Right lung (tissue), 10 donors: ENCODE measurements around the gene CRABP2. TPM values are rescaled to one million over a fixed set of nuclear protein-coding genes. Genes with fewer than 3 reads are reported as not detected.

ENCODE experiments used
- DNase-seq, 2 donors: peaks; one replicate each; pipeline ENCODE4 v3.0.0-alpha.2; 2013
- long read RNA-seq, 8 donors: transcript quantifications; one replicate each; lab custom pipeline, GENCODE V29; 2026
- polyA plus RNA-seq, 5 donors: library from polyadenylated mRNA; unstranded; fragments of 120-200 nt; gene quantifications; one replicate each; pipeline versions ENCODE4 v1.2.1 to v1.2.3, GENCODE V29; 2013; ENCODE audit warnings: inconsistent platforms in 1 of 5, low replicate concordance in 1 of 5; ENCODE audit not compliant: insufficient read length in 5 of 5, insufficient read depth in 1 of 5

CRABP2 gene
- polyA plus RNA-seq: 100 to 1,000 TPM in 4 of 5 donors, 10 to 100 TPM in 1; 74.4 to 168 (median 119) TPM
- long read RNA-seq, donor 1, transcript CRABP2-203 (4 exons, 992 nt): major isoform, 71 of 105 reads
- long read RNA-seq, donor 1, transcript CRABP2-204 (5 exons, 1,033 nt): minor isoform, 9 of 105 reads
- long read RNA-seq, donor 1, partial matches to known transcripts: 25 of 105 reads
- long read RNA-seq, donor 1, other reads (novel, unspliced or antisense): 0 of 105 reads
- long read RNA-seq, donor 2, transcript CRABP2-203 (4 exons, 992 nt): major isoform, 56 of 94 reads
- long read RNA-seq, donor 2, partial matches to known transcripts: 36 of 94 reads
- long read RNA-seq, donor 2, other reads (novel, unspliced or antisense): 0 of 94 reads
- long read RNA-seq, donor 3, transcript CRABP2-203 (4 exons, 992 nt): major isoform, 69 of 106 reads
- long read RNA-seq, donor 3, transcript CRABP2-204 (5 exons, 1,033 nt): minor isoform, 9 of 106 reads
- long read RNA-seq, donor 3, partial matches to known transcripts: 26 of 106 reads
- long read RNA-seq, donor 3, other reads (novel, unspliced or antisense): 0 of 106 reads
- long read RNA-seq, donor 4, transcript CRABP2-204 (5 exons, 1,033 nt): minor isoform, 6 of 69 reads
- long read RNA-seq, donor 4, transcript CRABP2-203 (4 exons, 992 nt): major isoform, 44 of 69 reads
- long read RNA-seq, donor 4, partial matches to known transcripts: 18 of 69 reads
- long read RNA-seq, donor 4, other reads (novel, unspliced or antisense): 0 of 69 reads
- long read RNA-seq, donor 5, transcript CRABP2-203 (4 exons, 992 nt): major isoform, 56 of 90 reads
- long read RNA-seq, donor 5, partial matches to known transcripts: 31 of 90 reads
- long read RNA-seq, donor 5, other reads (novel, unspliced or antisense): 0 of 90 reads
- long read RNA-seq, donor 6, transcript CRABP2-203 (4 exons, 992 nt): major isoform, 94 of 155 reads
- long read RNA-seq, donor 6, transcript CRABP2-204 (5 exons, 1,033 nt): minor isoform, 9 of 155 reads
- long read RNA-seq, donor 6, partial matches to known transcripts: 52 of 155 reads
- long read RNA-seq, donor 6, other reads (novel, unspliced or antisense): 0 of 155 reads
- long read RNA-seq, donor 7, transcript CRABP2-203 (4 exons, 992 nt): major isoform, 18 of 105 reads
- long read RNA-seq, donor 7, partial matches to known transcripts: 80 of 105 reads
- long read RNA-seq, donor 7, other reads (novel, unspliced or antisense): 5 of 105 reads
- long read RNA-seq, donor 8, transcript CRABP2-203 (4 exons, 992 nt): major isoform, 16 of 16 reads
- long read RNA-seq, donor 8, partial matches to known transcripts: 0 of 16 reads
- long read RNA-seq, donor 8, other reads (novel, unspliced or antisense): 0 of 16 reads

GRCh38 chr1:156705321-156705917 lies at the start of gene CRABP2:
TSS of gene CRABP2 (minus strand) at chr1:156705583. CDS start at chr1:156705446, 137 bp downstream.
- peak in 1 of 2 donors; percentile 51 for DNase-seq

- DNase-seq: no peak
Observed at GRCh38 chr1:156754219-156754618, 48.8 kb upstream of the CRABP2 start.

DNA sequence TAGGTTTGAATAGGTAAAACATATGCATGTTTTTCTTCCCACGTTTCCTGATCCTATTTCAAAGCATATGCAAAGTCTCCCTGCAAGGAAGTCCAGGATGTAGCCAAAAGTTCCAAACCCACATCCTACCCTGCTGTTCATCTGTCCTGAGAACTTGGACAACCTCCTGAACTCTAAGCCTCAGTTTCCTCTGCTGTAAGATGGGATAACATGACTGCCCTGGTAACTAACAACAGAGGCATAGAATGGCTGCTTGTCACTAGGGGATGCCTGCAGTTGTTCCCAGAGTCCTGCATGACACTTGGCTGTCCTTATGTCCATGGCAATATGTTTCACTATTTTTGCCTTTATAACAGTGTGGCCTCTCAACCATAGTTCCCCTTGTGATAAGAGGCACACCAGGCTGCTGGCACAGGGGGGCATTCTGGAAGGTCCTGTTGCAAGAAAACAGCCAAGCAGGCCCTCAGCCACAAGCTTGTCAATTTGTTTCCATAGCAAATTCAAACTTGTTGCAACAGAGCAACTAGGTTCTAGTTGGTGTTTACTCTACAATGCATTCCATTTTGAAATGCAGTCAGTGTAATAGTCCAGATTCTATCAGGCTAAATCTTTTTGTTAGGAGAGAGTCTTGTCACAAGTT lies 47.6 kb upstream of the CRABP2 start:
- peak; percentile 49 to 63 for DNase-seq

- peak; percentile 96 to 98 for DNase-seq
Observed at GRCh38 chr1:156751757-156752481, 46.5 kb upstream of the CRABP2 start.

DNA sequence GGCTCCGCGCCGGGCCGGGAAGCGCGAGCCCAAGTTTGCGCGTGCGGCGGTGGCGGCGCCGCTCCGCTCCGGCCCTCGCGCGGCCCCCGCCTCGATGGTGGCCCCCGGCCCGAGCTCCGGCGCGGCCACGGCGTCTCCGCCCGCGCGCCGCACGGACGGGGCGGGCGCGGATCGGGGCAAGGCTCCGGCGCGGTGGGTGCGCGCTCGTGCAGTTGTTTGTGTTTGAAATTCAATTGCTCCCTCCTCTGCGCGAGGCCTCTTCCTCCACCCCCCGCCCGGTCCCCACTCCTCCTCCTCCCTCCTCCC lies 46.0 kb upstream of the CRABP2 start, which contains the start of gene HDGF:
Gene HDGF, minus strand, starts transcription at position 225 of the 306 bp plus-strand sequence. CDS start 246 bp downstream, outside the sequence.
- DNase-seq: no peak

DNA sequence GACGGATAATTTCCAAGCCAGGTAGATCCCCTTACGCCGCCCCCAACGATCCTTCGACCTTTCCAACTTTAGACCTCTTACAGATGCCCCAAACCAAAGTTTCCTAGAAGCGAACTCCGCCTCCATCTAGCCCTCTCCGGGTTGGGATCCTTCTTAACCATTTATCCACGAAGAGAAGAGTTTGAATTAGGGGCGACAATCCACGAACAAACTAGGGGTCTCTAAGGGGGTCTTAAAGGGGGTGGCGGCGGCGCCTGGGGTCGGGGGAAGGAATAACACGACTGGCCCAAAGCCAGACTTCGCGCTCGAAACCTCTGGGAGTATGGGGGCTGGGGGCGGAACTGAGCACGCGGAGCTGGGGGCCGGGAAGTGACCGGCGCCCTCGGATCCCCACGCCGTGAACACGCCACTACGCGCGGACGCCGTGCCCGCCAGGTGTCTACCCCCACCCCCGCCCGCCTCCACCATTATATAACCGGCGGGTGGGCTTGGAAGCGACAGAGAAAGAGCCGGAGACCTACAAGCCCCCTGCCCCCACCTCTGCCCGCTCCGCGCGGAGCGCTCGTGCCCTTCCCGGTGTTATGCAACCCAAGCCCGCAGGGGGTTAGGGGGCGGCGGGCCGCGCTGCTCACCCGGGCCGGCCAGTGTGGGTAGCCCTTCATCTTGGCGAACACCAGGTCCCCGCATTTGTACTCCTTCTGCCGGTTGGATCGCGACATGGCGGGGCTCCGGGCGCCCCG lies 45.5 kb upstream of the CRABP2 start:
- no peak for DNase-seq

GRCh38 chr1:156750191-156750672 lies 44.8 kb upstream of the CRABP2 start:
- DNase-seq: no peak

- no peak for DNase-seq
Observed at GRCh38 chr1:156749419-156750118, 44.2 kb upstream of the CRABP2 start.

GRCh38 chr1:156748670-156749418 lies 43.5 kb upstream of the CRABP2 start:
- DNase-seq: no peak

DNA sequence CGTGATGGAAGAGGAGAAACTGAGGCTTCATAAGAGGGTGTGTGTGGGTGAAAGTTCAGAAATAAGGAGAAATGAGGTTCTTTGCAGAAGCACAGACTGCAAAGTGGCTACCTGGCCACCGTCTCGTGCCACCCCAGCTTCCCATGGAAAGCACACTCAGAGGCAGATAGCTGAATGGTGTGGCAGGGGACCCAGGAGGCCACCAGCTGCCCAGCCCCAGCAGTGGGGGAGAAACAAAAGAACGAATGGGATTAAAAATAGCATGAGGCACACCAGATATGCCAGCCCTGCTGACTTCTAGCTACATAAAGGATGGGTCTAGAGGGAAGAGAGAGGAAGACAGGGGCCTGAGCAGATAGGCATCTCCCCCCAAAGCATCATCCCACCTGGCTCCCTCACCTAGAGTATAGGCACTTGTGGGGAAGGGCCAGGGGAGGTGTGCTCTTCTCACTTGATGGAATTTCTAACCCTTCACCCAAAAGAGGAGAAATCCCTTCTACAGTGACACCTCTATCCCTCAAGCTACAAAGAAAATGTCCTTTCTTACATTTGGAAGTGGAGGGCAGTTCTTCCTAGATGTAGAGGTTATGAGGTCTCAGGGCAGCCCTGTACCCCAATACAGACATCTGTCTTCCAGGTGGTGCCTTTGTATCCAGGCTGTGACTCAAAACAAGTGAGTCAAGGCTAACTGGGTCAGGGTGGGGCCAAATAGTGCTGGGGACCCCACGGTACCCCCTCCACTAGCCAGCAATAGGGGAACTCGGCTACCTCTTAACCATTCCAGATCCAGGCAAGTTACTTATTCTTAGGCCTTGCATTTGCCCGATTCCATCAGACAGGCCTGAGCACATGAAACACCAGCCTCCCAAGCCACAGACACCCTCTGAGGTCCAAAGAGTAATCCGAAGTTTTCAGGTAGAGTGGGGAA lies 42.6 kb upstream of the CRABP2 start:
- no peak for DNase-seq

GRCh38 chr1:156746728-156747631 lies 41.6 kb upstream of the CRABP2 start:
- DNase-seq: peak; percentile 90 to 91

- DNase-seq: no peak
Observed at GRCh38 chr1:156746406-156746727, 41.0 kb upstream of the CRABP2 start.

DNA sequence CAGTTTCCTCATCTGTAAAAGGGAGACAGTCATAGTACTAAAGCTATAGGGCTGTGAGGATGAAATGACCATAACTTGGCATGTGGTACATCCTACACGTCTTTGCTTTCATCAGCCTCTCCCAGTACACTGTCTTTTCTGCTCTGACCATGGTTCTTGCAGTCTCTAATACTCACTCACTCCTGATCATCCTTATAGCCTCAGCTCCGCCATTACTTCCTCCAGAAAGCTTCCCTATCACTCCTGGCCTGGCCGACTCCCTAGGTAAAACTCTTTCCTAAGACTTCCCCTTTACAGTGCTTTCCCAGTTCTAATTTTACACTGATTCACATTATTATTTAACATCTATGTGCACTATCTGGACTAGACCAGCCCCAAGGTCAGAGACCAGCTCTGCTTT lies 40.5 kb upstream of the CRABP2 start:
- no peak for DNase-seq

DNA sequence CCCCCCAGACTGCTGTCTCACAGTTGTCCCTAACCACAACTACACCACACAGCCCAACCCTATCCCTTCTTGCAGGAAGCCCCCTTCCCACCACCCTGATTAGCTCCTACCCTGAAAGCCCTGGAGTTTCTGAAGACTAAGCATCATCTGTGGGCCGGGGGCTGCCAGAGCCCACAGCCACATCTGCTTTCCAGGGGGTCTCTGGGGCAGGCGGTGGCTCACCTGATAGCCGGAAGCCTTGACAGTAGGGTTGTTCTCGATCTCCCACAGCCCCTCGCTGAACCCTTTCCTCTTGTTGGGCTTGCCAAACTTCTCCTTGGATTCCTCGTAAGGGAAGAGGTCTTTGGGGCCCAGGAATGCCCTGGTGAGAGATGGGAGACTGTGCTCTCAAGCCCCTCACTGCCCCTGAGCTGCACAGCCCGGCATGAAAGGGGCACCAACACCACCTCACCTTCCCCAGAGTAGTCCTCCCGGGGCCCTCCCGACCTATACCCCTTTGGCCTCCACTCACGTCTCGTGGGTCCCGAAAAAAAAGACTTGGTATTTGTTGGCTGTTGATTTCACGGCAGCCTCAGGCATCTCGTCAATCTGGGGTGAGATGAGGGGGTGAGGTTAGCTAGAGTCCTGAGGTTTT lies 39.5 kb upstream of the CRABP2 start:
- no peak for DNase-seq

DNA sequence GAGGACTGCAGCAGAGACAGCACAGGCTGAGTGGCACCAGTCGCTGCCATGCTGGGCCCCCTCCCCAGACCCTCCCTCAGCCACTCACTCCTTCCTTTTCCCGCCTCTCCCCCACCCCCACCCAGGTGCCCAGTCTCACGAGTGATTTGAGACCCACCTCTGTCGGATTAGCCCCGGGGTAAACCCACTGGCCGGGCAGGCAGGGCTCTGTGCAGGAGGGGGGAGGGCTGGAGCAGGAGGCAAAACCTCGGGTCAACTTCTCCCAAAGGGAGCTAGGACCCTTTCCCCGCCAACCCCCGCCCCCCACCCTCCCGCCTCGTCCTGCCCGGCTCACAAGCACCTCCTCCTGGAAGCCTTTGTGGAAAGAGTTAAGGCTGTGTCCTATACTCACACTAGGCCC lies 39.0 kb upstream of the CRABP2 start:
- DNase-seq: no peak
